ENCODE measurements around the gene PGBD5. TPM values are rescaled to one million over a fixed set of nuclear protein-coding genes. Genes with fewer than 3 reads are reported as not detected.
A peak's percentile ranks its signal among the peaks of the same experiment; 100 is the strongest.
"Not testable (repeated sequence)": the region's sequence is repeated elsewhere in the genome, so short reads cannot be mapped to it uniquely, and the experiment has no call there.

Gene PGBD5
- 1.3 TPM in 1 of 2 replicates, not detected in the other for total RNA-seq (2014; rRNA removed; shearing (Covaris generic))

- Histone ChIP-seq H3K36me3 (no peaks in the 10 kb centered on the region), H3K27me3 (replicated peaks) (peaks cover 32% of the 10 kb centered on the region), H3K27ac (no peak within 1 kb of the TSS), H3K9me3 (replicated peaks) (no peaks in the 10 kb centered on the region), H3K4me3 (peak within 1 kb of the TSS; percentile 44), H3K4me1 (replicated peaks) (peaks cover 7% of the 10 kb centered on the region)
- peak; percentile 43 to 65 for DNase-seq (ENCODE audit: low read depth in 1 of 2, low spot score in 2 of 2)
Measured at GRCh38 chr1:230426246-230427093, at the start of gene PGBD5. Gene PGBD5 (minus strand): TSS chr1:230426332. CDS start chr1:230425928, 404 bp downstream.

- not testable (repeated sequence) for H3K4me1 ChIP-seq (replicated peaks); DNase-seq (ENCODE audit: low read depth in 1 of 2, low spot score in 2 of 2)
Measured at GRCh38 chr1:230474924-230475323, 48.8 kb upstream of the PGBD5 start.

GRCh38 chr1:230470750-230471149 lies 44.6 kb upstream of the PGBD5 start:
- H3K4me3 ChIP-seq; H3K9me3 ChIP-seq (replicated peaks); H3K36me3 ChIP-seq; H3K27me3 ChIP-seq (replicated peaks); DNase-seq (ENCODE audit: low read depth in 1 of 2, low spot score in 2 of 2); H3K4me1 ChIP-seq (replicated peaks); H3K27ac ChIP-seq: not testable (repeated sequence)

More at GRCh38 chr1:230474924-230475323, 48.8 kb upstream of the PGBD5 start:
- H3K27ac ChIP-seq; H3K4me3 ChIP-seq; H3K9me3 ChIP-seq (replicated peaks); H3K36me3 ChIP-seq; H3K27me3 ChIP-seq (replicated peaks): not testable (repeated sequence)

- Histone ChIP-seq H3K9me3 (replicated peaks) (no peaks in the 10 kb centered on the region), H3K4me1 (replicated peaks) (no peaks in the 10 kb centered on the region), H3K27ac (no peak overlapping the region), H3K27me3 (replicated peaks) (no peaks in the 10 kb centered on the region), H3K4me3 (no peak overlapping the region), H3K36me3 (no peaks in the 10 kb centered on the region)
- DNase-seq (ENCODE audit: low read depth in 1 of 2, low spot score in 2 of 2), result no peak
Measured at GRCh38 chr1:230469271-230469670, 43.1 kb upstream of the PGBD5 start.

GRCh38 chr1:230465691-230466090 lies 39.6 kb upstream of the PGBD5 start:
- H3K4me1 ChIP-seq (replicated peaks), result no peaks in the 10 kb centered on the region
- no peaks in the 10 kb centered on the region for H3K9me3 ChIP-seq (replicated peaks)
- no peak overlapping the region for H3K27ac ChIP-seq
- H3K4me3 ChIP-seq, result no peak overlapping the region
- no peaks in the 10 kb centered on the region for H3K27me3 ChIP-seq (replicated peaks)
- no peak for DNase-seq (ENCODE audit: low read depth in 1 of 2, low spot score in 2 of 2)
- H3K36me3 ChIP-seq, result no peaks in the 10 kb centered on the region

GRCh38 chr1:230464671-230465070 lies 38.5 kb upstream of the PGBD5 start:
- 0 out of 2 replicates have a peak, but pooled peaks cover 2% of the 10 kb centered on the region for H3K27me3 ChIP-seq (replicated peaks)
- H3K27ac ChIP-seq, result no peak overlapping the region
- no peaks in the 10 kb centered on the region for H3K4me1 ChIP-seq (replicated peaks)
- H3K9me3 ChIP-seq (replicated peaks), result no peaks in the 10 kb centered on the region
- H3K36me3 ChIP-seq, result no peaks in the 10 kb centered on the region
- no peak for DNase-seq (ENCODE audit: low read depth in 1 of 2, low spot score in 2 of 2)
- H3K4me3 ChIP-seq, result no peak overlapping the region

GRCh38 chr1:230463760-230464159 lies 37.6 kb upstream of the PGBD5 start:
- Histone ChIP-seq H3K4me1 (replicated peaks) (no peaks in the 10 kb centered on the region), H3K27me3 (replicated peaks) (0 out of 2 replicates have a peak, but pooled peaks cover 3% of the 10 kb centered on the region), H3K36me3 (no peaks in the 10 kb centered on the region), H3K9me3 (replicated peaks) (no peaks in the 10 kb centered on the region), H3K4me3 (no peak overlapping the region), H3K27ac (no peak overlapping the region)
- no peak for DNase-seq (ENCODE audit: low read depth in 1 of 2, low spot score in 2 of 2)

- Histone ChIP-seq H3K27ac (no peak overlapping the region), H3K4me1 (replicated peaks) (no peaks in the 10 kb centered on the region), H3K9me3 (replicated peaks) (no peaks in the 10 kb centered on the region), H3K4me3 (no peak overlapping the region), H3K36me3 (no peaks in the 10 kb centered on the region), H3K27me3 (replicated peaks) (0 out of 2 replicates have a peak, but pooled peaks cover 3% of the 10 kb centered on the region)
- DNase-seq (ENCODE audit: low read depth in 1 of 2, low spot score in 2 of 2), result no peak
Measured at GRCh38 chr1:230463326-230463725, 37.2 kb upstream of the PGBD5 start.

GRCh38 chr1:230459465-230459864 lies 33.3 kb upstream of the PGBD5 start:
- H3K36me3 ChIP-seq, result no peaks in the 10 kb centered on the region
- no peak for DNase-seq (ENCODE audit: low read depth in 1 of 2, low spot score in 2 of 2)
- H3K4me3 ChIP-seq, result no peak overlapping the region
- no peaks in the 10 kb centered on the region for H3K9me3 ChIP-seq (replicated peaks)
- H3K4me1 ChIP-seq (replicated peaks), result no peaks in the 10 kb centered on the region
- no peak overlapping the region for H3K27ac ChIP-seq
- 0 out of 2 replicates have a peak, but pooled peaks cover 3% of the 10 kb centered on the region for H3K27me3 ChIP-seq (replicated peaks)

GRCh38 chr1:230458509-230458908 lies 32.4 kb upstream of the PGBD5 start:
- no peak for DNase-seq (ENCODE audit: low read depth in 1 of 2, low spot score in 2 of 2)
- Histone ChIP-seq H3K9me3 (replicated peaks) (no peaks in the 10 kb centered on the region), H3K27ac (no peak overlapping the region), H3K4me1 (replicated peaks) (no peaks in the 10 kb centered on the region), H3K27me3 (replicated peaks) (0 out of 2 replicates have a peak, but pooled peaks cover 3% of the 10 kb centered on the region), H3K4me3 (no peak overlapping the region), H3K36me3 (no peaks in the 10 kb centered on the region)

- no peaks in the 10 kb centered on the region for H3K36me3 ChIP-seq
- no peak for DNase-seq (ENCODE audit: low read depth in 1 of 2, low spot score in 2 of 2)
- no peaks in the 10 kb centered on the region for H3K9me3 ChIP-seq (replicated peaks)
- H3K27ac ChIP-seq, result no peak overlapping the region
- H3K27me3 ChIP-seq (replicated peaks), result 0 out of 2 replicates have a peak, but pooled peaks cover 3% of the 10 kb centered on the region
- H3K4me3 ChIP-seq, result no peak overlapping the region
- H3K4me1 ChIP-seq (replicated peaks), result no peaks in the 10 kb centered on the region
Measured at GRCh38 chr1:230456478-230456877, 30.3 kb upstream of the PGBD5 start.

- no peak for DNase-seq (ENCODE audit: low read depth in 1 of 2, low spot score in 2 of 2)
- no peaks in the 10 kb centered on the region for H3K4me1 ChIP-seq (replicated peaks)
- H3K27ac ChIP-seq, result no peak overlapping the region
- no peaks in the 10 kb centered on the region for H3K9me3 ChIP-seq (replicated peaks)
- no peak overlapping the region for H3K4me3 ChIP-seq
- 0 out of 2 replicates have a peak, but pooled peaks cover 3% of the 10 kb centered on the region for H3K27me3 ChIP-seq (replicated peaks)
- no peaks in the 10 kb centered on the region for H3K36me3 ChIP-seq
Measured at GRCh38 chr1:230455291-230455690, 29.2 kb upstream of the PGBD5 start.

- H3K4me1 ChIP-seq (replicated peaks), result no peaks in the 10 kb centered on the region
- no peaks in the 10 kb centered on the region for H3K27me3 ChIP-seq (replicated peaks)
- DNase-seq (ENCODE audit: low read depth in 1 of 2, low spot score in 2 of 2), result no peak
- H3K27ac ChIP-seq, result no peak overlapping the region
- H3K9me3 ChIP-seq (replicated peaks), result no peaks in the 10 kb centered on the region
- no peaks in the 10 kb centered on the region for H3K36me3 ChIP-seq
- no peak overlapping the region for H3K4me3 ChIP-seq
Measured at GRCh38 chr1:230453377-230453776, 27.2 kb upstream of the PGBD5 start.

- Histone ChIP-seq H3K36me3 (no peaks in the 10 kb centered on the region), H3K4me1 (replicated peaks) (no peaks in the 10 kb centered on the region), H3K4me3 (no peak overlapping the region), H3K27me3 (replicated peaks) (no peaks in the 10 kb centered on the region), H3K27ac (no peak overlapping the region), H3K9me3 (replicated peaks) (no peaks in the 10 kb centered on the region)
- no peak for DNase-seq (ENCODE audit: low read depth in 1 of 2, low spot score in 2 of 2)
Measured at GRCh38 chr1:230441183-230442029, 15.3 kb upstream of the PGBD5 start.

All from SJSA1 (cell line).